CD4-positive, alpha-beta T cell treated with Interleukin-2 at 100 ng/mL for 4 hours (primary cell): Measurements from ENCODE around the gene PCCA.

ENCODE experiments used
- DNase-seq: peaks from one replicate; pipeline ENCODE4 v3.0.0-alpha.2; 2020; ENCODE audit warnings: low spot score

PCCA gene

DNA sequence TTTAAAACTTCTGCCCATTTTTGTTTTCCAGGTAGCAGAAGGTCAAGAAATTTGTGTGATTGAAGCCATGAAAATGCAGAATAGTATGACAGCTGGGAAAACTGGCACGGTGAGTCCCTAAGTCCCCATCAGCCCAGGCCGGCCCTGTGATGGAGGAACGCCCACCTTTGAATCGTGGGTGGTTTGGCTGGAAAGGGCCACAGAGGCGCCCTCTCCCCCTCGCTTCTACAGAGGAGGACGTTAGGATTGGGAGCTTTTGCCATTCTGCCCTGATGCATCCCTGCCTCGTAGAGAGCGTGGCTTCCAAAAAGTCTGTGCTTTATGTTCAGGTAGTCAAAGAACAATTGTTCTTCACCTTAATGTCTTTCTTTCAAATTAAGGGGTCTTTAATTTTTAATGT is 438.8 kb downstream of the PCCA start:
- DNase-seq = no peak

DNA sequence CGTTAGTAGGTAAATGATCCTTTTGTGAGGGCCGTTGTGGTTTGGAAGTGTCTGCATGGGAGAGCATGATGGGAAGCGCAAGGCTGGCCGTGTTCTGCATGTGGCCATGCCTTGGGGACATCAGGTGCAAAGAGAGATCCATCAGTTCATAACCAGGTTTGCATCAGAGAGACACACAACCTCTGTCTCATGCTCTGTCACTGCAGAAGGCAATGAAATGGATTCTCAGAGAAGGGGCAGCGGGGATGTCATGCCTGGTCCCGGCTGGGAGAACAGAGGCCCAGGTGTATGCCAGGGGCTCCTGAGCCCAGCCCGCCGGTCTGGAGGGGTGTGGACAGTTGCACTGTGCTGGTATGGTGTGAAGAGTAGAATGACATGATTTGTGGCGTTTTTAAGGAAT is 439.5 kb downstream of the PCCA start:
- DNase-seq = no peak

GRCh38 chr13:100528820-100529219 is 439.9 kb downstream of the PCCA start:
- DNase-seq = no peak

DNA sequence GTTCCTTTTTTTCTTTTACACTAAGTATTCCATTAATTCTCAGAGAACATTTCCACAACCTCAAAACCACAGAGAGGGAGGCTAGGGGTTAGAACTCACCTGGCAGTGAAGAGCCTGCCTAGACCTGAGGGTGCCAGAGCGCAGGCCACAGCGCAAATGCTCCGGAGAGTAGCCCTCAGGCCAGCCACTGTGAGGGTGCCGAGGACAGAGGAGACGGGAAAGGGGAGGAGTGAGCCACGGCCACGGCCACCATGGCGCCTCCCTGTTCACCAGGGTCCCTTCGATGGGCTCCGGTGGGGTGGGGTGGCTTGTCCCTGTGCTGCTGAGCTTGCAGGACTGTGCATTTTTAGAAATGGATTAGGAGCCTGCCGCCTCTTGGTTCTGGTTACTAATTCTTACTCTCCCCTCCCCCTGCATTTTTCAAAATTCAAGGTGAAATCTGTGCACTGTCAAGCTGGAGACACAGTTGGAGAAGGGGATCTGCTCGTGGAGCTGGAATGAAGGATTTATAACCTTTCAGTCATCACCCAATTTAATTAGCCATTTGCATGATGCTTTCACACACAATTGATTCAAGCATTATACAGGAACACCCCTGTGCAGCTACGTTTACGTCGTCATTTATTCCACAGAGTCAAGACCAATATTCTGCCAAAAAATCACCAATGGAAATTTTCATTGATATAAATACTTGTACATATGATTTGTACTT is 440.9 kb downstream of the PCCA start:
- DNase-seq = no peak

DNA sequence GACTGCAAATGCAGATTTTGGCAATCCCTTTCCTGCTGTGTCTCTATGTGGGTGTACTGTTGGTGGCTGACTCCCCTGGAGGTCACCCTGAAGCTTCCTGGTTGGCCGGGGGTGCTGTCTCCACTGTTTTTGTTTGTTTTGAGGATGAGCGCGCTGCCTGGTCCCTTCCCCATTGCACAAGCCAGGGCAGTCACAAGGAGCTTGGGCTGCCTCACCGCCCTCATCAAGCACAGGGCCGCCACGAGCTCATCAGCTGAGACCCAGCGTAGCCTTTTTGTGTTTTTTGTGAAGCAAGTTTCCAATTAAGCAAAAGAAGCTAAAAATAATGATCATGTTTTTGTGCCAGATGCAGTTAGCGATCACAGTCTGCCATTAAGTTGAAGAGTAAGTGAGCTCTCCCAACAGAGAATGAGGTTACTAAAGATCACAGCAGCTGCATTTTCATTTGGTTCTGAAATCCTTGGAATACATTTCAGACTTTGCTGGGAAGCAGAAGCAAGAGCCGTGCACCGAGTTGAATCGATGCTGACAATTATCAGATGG is 441.8 kb downstream of the PCCA start:
- DNase-seq = no peak

DNA sequence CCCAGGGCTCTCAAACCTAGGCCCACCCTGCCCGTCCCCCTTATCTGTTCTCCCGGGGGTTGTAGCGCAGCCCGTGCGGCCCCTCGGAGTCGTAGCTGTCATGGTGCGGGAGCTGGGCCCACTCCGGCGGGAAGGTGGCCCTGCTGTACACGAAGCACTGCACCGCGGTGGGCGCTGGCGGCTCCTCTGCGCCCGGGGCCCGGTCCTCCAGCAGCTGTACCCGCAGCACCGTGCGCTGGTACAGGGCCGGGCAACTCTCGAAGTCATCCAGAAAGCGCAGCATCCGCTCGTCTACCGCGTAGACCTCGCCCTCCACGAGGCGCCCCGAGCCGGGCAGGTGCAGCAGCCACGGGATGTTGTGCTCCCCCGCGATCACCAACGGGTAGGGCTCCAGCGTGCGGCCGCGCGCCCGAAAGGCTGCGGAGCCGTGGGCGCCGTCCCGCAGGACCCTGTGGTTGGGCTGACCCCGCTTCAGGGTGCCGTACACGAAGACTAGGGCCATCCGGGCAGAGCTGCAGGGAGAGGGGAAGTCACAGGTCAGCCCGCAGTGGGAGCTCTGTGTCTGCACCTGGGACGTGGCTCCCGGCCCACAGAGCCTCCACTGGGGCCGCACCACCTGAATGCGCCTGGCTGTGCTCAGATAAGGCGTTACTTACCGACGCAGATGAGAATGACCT is 443.3 kb downstream of the PCCA start:
- no peak for DNase-seq

- DNase-seq = no peak
Measured at GRCh38 chr13:100532836-100533435, 444.0 kb downstream of the PCCA start.

GRCh38 chr13:100533588-100534041 is 444.7 kb downstream of the PCCA start:
- no peak for DNase-seq

GRCh38 chr13:100534147-100534843 is 445.4 kb downstream of the PCCA start:
- DNase-seq = no peak

GRCh38 chr13:100534911-100535310 is 446.0 kb downstream of the PCCA start:
- DNase-seq = no peak

DNA sequence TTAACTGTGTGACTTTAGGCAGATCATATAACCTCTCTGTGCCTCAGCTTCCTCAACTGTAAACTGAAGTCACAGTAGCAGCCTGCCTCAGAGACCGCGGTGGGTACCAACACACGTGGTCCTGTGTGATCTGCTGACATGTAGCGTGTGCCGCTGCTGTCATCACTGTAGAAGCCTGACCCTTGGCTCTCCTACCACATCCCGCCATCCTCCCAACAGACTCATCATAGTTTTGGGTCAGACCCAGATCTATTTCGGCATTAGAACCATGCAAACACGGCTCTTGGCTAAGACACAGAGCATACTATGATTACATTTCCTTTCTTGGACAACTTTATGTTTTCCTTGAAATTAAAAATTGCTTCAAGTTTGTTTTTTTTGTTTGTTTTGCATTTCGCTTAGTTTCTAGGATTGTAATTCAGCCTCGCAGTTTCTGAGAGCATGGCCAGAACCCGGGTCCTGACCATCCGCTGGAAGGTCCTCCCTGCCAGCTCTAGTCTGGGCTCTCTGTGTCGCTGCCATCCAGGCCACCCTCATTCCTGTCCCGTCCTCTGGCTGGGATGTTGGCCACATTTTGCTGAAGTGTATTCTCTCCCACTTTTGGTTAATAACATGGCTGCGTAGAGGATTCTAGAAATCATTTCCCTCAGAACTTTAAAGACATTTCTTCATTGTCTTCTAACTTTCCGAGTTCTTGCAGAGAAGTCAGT is 446.7 kb downstream of the PCCA start:
- no peak for DNase-seq

DNA sequence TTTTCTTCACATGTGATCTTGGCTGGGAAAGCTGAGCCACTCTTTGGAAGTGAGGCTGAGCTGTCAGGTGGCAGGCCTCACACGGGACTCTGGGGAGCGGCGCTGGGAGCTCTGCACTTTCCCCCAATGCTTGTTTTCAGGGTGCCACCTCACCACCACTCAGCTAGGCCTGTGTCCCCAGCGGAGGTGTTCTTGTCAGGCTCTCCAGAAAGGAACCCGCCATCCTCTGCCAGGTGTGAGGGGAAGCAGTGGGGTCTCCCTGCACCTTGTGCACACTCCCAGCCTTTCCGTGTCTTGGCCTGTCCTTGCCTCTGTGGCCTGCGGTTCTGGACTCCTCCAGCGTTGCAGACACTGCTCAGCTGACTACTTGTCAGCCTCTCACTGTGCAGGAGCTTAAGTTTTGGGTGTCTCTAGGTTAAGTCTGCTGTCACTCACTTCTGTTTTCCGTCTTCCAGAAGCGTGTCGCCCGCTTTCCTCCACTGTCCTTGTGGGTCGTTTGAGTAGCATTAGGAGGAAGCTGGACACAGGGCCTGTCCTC is 447.8 kb downstream of the PCCA start:
- DNase-seq = no peak

GRCh38 chr13:100537486-100537885 is 448.6 kb downstream of the PCCA start:
- no peak for DNase-seq

- no peak for DNase-seq
Measured at GRCh38 chr13:100537951-100538462, 449.1 kb downstream of the PCCA start.

DNA sequence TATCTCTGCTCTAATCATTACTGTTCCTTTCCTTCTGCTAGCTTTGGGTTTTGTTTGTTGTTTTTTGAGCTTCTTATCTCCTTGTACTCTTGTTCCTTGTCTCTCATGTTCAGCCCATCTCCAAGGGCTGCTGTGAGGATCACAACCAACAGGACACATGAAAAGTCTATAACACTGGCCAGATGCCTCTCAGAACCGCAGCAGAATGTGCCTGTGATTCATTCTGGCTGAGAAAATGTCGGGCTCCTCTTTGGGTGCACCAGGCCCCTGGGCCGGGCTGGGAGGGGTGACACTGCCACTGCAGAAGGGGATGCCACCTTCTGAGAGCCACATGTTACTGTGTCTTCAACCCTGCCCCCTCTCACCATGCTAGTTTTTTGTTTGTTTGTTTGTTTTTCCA is 451.7 kb downstream of the PCCA start:
- no peak for DNase-seq

GRCh38 chr13:100541897-100542825 is 453.3 kb downstream of the PCCA start:
- DNase-seq = no peak

GRCh38 chr13:100542826-100543156 is 453.9 kb downstream of the PCCA start:
- peak; percentile 48 for DNase-seq

DNA sequence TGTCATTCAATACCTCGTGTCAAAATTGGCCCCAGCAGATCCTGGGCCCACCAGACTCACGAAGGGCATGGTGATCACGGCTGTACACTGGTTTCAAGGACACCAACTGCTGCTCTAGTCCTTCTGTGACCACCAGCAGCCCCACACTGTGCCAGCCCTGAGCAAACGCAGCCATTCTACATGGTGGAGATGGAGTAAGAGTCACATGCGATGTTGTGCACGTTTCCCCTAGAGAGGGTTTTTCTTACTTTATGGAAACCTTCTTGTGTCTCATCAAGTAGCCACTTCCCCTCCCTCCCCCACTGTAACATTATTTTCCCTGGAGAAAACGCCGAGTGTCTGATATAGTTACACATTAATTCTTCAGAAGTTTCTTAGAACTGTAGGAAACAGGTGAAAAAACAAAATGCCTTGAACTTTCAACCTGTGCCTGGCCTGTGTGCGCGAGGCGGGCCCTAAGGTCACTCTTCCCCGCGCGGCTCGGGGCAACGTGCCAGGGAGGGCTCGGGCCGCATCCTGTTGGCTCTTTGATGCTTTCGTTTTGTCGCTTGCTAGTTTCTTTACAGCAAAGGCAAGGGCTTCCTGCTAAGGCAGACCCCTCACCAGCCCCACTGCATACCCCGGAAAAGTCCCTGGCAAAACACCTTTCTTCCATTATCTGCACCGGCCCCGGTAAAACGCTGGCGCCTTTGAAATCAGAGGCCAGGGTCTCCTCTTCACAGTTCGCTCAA is 455.1 kb downstream of the PCCA start:
- DNase-seq = no peak

DNA sequence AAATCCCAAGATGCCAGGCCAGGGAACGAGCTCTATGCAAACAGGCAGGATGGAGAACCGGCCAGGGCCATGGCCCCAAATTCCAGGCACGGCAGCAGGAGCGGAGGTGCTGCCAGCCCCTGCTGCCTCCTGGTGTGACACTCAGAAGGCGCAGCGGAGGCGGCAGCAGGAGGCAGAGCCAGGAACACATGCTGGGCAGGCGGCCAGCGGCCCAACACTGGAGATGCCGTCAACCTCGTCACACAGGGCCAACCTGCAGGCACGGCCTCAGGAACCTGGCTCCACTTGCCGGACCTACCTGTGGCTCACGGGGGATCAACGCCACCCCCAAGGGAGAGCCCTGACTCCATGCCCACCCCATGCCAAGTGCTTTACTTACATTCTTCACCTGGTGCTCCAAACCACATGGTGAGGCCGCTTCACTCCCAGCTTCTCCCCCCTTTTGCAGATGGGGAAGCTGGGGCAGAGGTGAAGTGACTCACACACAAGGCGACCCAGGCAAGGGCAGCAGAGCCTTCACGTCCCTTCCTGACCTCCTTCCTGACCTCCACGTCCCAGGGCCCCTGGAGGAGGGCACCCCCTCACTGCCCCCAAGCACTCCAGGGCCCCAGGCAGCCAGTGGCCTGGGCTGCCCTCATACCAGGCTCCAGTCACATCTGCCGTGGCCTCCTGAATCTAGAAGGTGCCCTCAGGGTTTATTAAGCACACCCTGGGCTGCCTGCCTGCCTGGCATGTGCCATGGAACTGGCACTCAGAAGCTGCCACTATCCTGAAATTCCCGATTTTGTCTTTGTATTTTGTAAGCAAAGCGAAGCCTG is 456.2 kb downstream of the PCCA start:
- no peak for DNase-seq
